Effector memory CD4-positive, alpha-beta T cell (primary cell): ENCODE measurements around the gene MS4A4E.

Experiments used
- DNase-seq, 3 donors: peaks; one replicate each; pipeline ENCODE4 v3.0.0-alpha.2; 2020
- H3K27ac ChIP-seq: 2 replicates; pipeline ENCODE4 v1.7.0; 2013; ENCODE audit warnings: mild to moderate bottlenecking, low read length, moderate library complexity; ENCODE audit not compliant: insufficient read depth, poor library complexity, severe bottlenecking
- H3K27me3 ChIP-seq: replicated peaks from 2 replicates; pipeline ENCODE4 v1.7.0; 2013; ENCODE audit warnings: mild to moderate bottlenecking, low read length; ENCODE audit not compliant: insufficient read depth, control insufficient read depth, poor library complexity, severe bottlenecking
- H3K36me3 ChIP-seq: 2 replicates; pipeline ENCODE4 v1.7.0; 2013; ENCODE audit warnings: mild to moderate bottlenecking, low read length, moderate library complexity; ENCODE audit not compliant: control insufficient read depth, insufficient read depth
- H3K4me1 ChIP-seq: 2 replicates; pipeline ENCODE4 v1.7.0; 2013; ENCODE audit warnings: low read length, mild to moderate bottlenecking; ENCODE audit not compliant: control insufficient read depth, insufficient read depth, poor library complexity, severe bottlenecking
- H3K4me3 ChIP-seq: 2 replicates; pipeline ENCODE4 v1.7.0; 2013; ENCODE audit warnings: low read length, low read depth, mild to moderate bottlenecking; ENCODE audit not compliant: insufficient read depth, poor library complexity, severe bottlenecking
- H3K9me3 ChIP-seq: 2 replicates; pipeline ENCODE4 v1.7.0; 2013; ENCODE audit warnings: mild to moderate bottlenecking, low read length, moderate library complexity; ENCODE audit not compliant: control insufficient read depth

MS4A4E gene

DNA sequence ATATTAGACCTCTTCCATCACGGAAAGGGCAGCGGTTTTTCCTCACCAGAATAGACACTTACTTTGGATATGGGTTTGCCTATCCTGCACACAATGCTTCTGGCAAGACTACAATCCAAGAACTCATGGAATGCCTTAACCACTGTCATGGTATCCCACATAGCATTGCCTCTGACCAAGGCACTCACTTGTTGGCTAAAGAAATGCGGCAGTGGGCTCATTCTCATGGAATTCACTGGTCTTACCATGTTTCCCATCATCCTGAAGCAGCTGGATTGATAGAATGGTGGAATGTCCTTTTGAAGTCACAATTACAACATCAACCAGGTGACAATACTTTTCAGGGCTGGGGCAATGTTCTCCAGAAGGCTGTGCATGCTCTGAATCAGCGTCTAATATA is 20.8 kb downstream of the MS4A4E start:
- no peak overlapping the region for H3K4me3 ChIP-seq
- no peaks in the 10 kb centered on the region for H3K9me3 ChIP-seq
- H3K27me3 ChIP-seq = no peaks in the 10 kb centered on the region
- no peak overlapping the region for H3K27ac ChIP-seq
- H3K4me1 ChIP-seq = no peaks in the 10 kb centered on the region
- DNase-seq = no peak
- no peaks in the 10 kb centered on the region for H3K36me3 ChIP-seq

DNA sequence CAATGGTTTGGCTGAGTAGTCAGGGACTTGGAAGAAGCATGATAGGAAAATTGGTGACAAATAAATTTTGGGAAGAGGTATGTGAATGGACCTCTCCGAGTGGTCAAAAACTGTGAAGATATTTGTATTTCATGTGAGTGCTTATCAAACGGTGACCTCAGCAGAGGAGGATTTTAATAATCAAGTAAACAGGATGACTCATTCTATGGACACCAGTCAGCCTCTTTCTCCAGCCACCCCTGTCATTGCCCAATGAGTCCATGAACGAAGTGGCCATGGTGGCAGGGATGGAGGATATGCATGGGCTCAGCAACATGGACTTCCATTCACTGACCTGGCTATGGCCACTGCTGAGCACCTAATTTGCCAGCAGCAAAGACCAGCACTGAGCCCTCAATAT is 21.2 kb downstream of the MS4A4E start:
- Histone ChIP-seq H3K9me3 (no peaks in the 10 kb centered on the region), H3K36me3 (no peaks in the 10 kb centered on the region), H3K27ac (no peak overlapping the region), H3K4me1 (no peaks in the 10 kb centered on the region), H3K27me3 (no peaks in the 10 kb centered on the region), H3K4me3 (no peak overlapping the region)
- no peak for DNase-seq

DNA sequence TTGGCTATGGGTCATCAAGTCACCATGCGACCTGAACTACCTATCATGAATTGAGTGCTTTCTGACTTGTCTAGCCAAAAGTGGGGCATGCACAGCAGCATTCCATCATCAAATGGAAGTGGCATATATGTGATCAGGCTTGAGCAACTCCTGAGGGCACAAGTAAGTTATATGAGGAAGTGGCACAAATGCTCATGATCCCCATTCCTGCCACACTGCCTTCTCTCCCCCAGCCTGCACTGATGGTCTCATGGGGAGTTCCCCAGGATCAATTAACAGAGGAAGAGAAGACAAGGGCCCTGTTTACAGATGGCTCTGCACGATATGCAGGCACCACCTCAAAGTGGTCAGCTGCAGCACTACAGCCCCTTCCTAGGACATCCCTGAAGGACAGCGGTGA is 21.8 kb downstream of the MS4A4E start:
- Histone ChIP-seq H3K4me1 (no peaks in the 10 kb centered on the region), H3K9me3 (no peaks in the 10 kb centered on the region), H3K36me3 (no peaks in the 10 kb centered on the region), H3K27ac (no peak overlapping the region), H3K4me3 (no peak overlapping the region), H3K27me3 (no peaks in the 10 kb centered on the region)
- no peak for DNase-seq

DNA sequence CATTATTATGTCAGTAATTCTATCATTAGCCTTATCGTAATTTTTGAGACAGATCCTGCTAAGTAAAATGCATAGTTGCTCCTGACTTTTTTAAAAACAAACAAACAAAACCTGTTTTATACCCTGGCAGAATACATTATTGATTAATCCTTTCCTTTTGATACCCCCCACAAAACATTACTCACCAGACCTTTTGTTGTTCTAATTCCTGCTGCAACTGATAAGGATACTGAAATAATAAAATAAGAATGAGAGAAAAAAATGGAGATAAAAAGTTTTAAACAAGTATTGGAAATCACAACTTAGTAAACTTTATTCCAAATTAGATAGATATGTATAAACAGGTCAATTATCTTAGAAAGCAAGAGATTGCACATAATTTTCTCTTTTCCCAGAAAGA is 28.6 kb downstream of the MS4A4E start:
- H3K4me1 ChIP-seq = no peaks in the 10 kb centered on the region
- no peaks in the 10 kb centered on the region for H3K9me3 ChIP-seq
- no peak overlapping the region for H3K4me3 ChIP-seq
- no peaks in the 10 kb centered on the region for H3K36me3 ChIP-seq
- no peaks in the 10 kb centered on the region for H3K27me3 ChIP-seq
- no peak for DNase-seq
- no peak overlapping the region for H3K27ac ChIP-seq

DNA sequence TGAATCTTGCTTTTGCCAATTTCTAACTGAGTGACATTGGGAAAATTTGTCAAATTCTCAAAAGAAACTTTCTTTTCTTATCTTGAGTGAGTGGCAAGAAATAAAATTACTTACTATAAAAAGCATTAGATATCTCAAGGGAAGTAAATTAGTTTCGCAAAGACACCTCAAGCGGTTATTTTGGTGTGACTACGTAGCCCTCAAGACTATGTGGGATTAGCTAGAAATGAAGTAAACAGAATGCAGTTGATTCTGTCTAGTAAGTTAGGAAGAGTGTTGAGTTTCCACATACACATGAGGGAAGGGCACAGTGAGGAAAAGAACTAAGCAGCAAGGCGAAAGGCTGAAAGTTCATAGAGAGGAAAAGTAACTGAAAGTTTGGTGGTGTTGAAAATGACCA is 31.7 kb downstream of the MS4A4E start:
- no peaks in the 10 kb centered on the region for H3K4me1 ChIP-seq
- H3K27me3 ChIP-seq = no peaks in the 10 kb centered on the region
- H3K36me3 ChIP-seq = no peaks in the 10 kb centered on the region
- H3K27ac ChIP-seq = no peak overlapping the region
- no peak overlapping the region for H3K4me3 ChIP-seq
- H3K9me3 ChIP-seq = no peaks in the 10 kb centered on the region
- no peak for DNase-seq

DNA sequence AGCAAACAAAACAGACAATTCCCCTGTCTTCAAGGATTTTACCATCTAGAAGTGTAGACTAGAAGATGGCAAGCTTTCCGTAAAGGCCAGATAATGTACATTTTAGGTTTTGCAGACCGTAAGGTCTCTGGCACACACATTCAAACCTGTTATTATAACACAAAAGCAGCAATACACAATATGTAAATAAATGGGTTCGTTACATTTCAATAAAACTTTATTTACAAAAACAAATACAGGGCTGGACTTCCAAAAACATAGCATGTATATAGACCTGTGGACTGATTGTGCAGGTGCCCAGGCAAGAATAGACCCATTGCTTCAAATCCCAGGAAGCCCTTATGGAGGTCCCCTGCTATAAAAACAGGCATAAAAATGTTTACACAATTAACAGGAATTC is 33.0 kb downstream of the MS4A4E start:
- no peaks in the 10 kb centered on the region for H3K27me3 ChIP-seq
- DNase-seq = no peak
- no peaks in the 10 kb centered on the region for H3K9me3 ChIP-seq
- no peaks in the 10 kb centered on the region for H3K36me3 ChIP-seq
- H3K4me1 ChIP-seq = no peaks in the 10 kb centered on the region
- no peak overlapping the region for H3K4me3 ChIP-seq
- no peak overlapping the region for H3K27ac ChIP-seq

DNA sequence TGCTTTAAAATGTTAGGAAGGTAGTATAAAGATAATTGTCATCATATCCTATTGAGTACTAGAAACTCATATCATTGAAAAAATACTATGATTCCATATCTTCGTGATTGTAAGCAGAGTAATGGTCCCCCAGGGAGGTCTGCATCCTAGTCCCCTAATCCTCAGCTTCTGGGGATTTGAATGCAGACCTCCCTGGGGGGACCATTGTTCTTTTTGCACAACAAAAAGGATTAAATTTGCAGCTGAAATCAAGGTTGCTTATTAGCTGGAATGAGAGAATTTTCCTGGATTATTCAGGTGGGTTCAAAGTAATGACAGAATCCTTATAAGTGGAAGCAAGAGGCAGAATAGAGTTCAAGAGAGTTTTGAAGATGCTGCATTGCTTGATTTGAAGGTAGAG is 34.0 kb downstream of the MS4A4E start:
- no peak for DNase-seq
- H3K9me3 ChIP-seq = no peaks in the 10 kb centered on the region
- H3K27me3 ChIP-seq = no peaks in the 10 kb centered on the region
- H3K4me1 ChIP-seq = no peaks in the 10 kb centered on the region
- H3K4me3 ChIP-seq = no peak overlapping the region
- H3K36me3 ChIP-seq = no peaks in the 10 kb centered on the region
- H3K27ac ChIP-seq = no peak overlapping the region

DNA sequence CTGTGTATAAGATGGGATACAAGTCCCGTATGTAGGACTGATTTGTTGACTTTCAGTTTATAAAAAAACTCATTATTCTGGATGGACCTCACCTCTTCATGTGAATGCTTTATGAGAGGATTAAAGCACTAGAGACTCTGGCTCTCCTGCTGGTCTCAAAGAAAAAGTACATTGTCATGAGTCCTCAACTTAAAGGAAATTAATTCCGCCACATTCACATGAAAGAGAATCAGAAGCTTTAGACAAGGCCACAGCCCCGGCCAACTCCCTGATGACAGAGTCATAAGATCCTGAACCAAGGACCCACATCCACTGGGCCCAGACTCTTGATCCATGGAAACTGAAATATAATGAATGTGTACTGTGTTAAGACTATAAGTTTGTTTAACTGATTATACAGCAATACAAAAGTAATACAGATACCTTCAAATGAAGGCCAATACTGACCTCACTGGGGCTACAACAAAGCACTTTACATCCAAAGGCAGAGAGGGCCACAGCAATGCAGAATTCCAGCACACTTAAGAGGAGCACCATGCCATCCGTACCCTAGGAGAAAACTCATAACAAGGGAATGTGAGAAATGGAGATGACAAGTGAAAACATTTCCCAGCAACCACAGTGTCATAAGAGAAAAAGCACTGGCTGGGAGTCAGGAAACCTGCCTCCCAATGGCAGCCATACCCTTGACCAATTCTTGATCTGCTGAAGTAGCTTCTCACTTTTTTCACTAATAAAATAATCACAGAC is 34.6 kb downstream of the MS4A4E start:
- no peaks in the 10 kb centered on the region for H3K27me3 ChIP-seq
- H3K9me3 ChIP-seq = no peaks in the 10 kb centered on the region
- no peak overlapping the region for H3K27ac ChIP-seq
- DNase-seq = no peak
- no peaks in the 10 kb centered on the region for H3K4me1 ChIP-seq
- no peak overlapping the region for H3K4me3 ChIP-seq
- H3K36me3 ChIP-seq = no peaks in the 10 kb centered on the region

DNA sequence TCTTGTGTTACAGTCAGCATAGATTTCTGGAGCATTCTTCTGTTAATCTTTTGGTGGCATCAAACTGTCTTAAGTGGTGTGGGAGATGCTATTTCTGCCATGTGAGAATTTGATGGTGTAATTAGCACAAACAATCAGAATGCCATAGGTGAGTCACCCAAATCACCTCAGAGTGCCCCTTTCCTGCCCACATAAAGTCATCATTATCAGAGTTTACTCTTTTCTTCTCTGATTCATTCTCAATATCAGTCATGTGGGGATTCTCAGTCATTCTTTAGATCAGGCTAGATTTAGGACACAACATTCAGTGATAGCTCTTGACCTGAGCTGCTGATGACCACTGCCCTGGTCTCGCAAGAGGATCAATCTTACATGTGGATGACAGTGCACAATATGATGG is 36.3 kb downstream of the MS4A4E start:
- Histone ChIP-seq H3K36me3 (no peaks in the 10 kb centered on the region), H3K27ac (no peak overlapping the region), H3K9me3 (no peaks in the 10 kb centered on the region), H3K4me3 (no peak overlapping the region), H3K4me1 (no peaks in the 10 kb centered on the region), H3K27me3 (no peaks in the 10 kb centered on the region)
- no peak for DNase-seq

DNA sequence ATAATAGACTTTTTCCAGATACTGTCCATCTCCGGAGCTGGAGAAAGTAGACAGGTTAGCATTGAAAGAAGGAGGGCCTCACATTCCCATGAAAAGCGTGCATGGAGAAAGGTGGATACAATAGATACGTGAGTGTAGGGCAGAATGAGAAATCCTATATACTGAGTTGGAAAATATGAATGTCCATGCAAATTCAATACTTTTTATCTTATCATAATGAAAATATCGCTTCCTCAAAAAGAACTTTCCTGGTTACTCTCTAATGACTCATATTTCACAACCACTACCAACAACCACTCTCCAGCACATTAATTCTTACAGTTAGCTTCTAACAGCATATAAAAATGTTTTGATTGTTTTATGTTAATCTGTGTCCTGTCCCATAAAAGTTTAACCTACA is 38.0 kb downstream of the MS4A4E start:
- Histone ChIP-seq H3K27ac (no peak overlapping the region), H3K4me1 (no peaks in the 10 kb centered on the region), H3K9me3 (no peaks in the 10 kb centered on the region), H3K4me3 (no peak overlapping the region), H3K36me3 (no peaks in the 10 kb centered on the region), H3K27me3 (no peaks in the 10 kb centered on the region)
- no peak for DNase-seq
